HCT116 (cell line): ENCODE data around the gene NT5E. TPM values are rescaled to one million over a fixed set of nuclear protein-coding genes. Genes with fewer than 3 reads are reported as not detected.

ENCODE experiments used
- ATAC-seq: fragments of 200-7000 bp; cut with Tn5 transposase; 2 replicates; pipeline ENCODE4 v1.9.1; 2020; ENCODE audit warnings: mild to moderate bottlenecking, moderate library complexity
- BruUV-seq: library from RNA; stranded (reverse); fragments of 400-500 nt; replicated peaks from 2 replicates; lab custom pipeline; 2021; lab: Mats Ljungman, UMichigan
- CTCF ChIA-PET: fragments of 300-600 bp; sonication (Branson Sonifier 250); formaldehyde crosslinking; loops from one replicate; lab custom pipeline; 2021; ENCODE audit warnings: antibody characterized with exemption; lab: Charles Lee
- POLR2A ChIA-PET: fragments of 300-600, 350-600 bp; sonication (Branson Sonifier 250); formaldehyde crosslinking; loops from one replicate; lab custom pipeline; 2021; ENCODE audit warnings: antibody characterized with exemption; lab: Charles Lee
- RAD21 ChIA-PET, 2 experiments: fragments of 300-600 bp; sonication (Branson Sonifier 250); formaldehyde crosslinking; loops; one replicate each; lab custom pipeline; 2023; ENCODE audit warnings: low total read pairs in 2 of 2; ENCODE audit not compliant: uncharacterized antibody in 2 of 2, unreplicated experiment in 2 of 2, low non-redundant PET in 1 of 2; lab: Charles Lee
- DNase-seq: peaks from one replicate; pipeline ENCODE4 v3.0.0-alpha.2; 2010; ENCODE audit warnings: low read depth, low spot score
- H2AFZ ChIP-seq: fragments of 200-600 bp; shearing (Covaris generic), sonication (generic); 2 replicates; pipeline ENCODE4 v1.6.1; 2017; ENCODE audit warnings: low read depth, mixed run types, mixed read lengths, antibody characterized with exemption, low read length; ENCODE audit not compliant: poor library complexity, severe bottlenecking
- H3K27ac ChIP-seq: 2 replicates; pipeline ENCODE4 v1.5.1; 2012; ENCODE audit warnings: low read depth, low read length
- H3K27me3 ChIP-seq: fragments of 200-600 bp; sonication (generic); 2 replicates; pipeline ENCODE4 v1.6.1; 2016; ENCODE audit warnings: mixed run types, low read length, mixed read lengths; ENCODE audit not compliant: insufficient read depth
- H3K36me3 ChIP-seq, 2 experiments: fragments of 200-500 bp in 1 of 2; fragments of 200-600 bp in 1 of 2; sonication (Bioruptor generic) in 1 of 2; sonication (generic) in 1 of 2; 2 replicates each; pipeline versions ENCODE4 v1.5.1 to v1.6.1; 2014 to 2016; ENCODE audit warnings: low read length in 2 of 2, inconsistent platforms in 1 of 2, mixed read lengths in 1 of 2, mixed run types in 1 of 2; ENCODE audit not compliant: insufficient read depth in 2 of 2, control insufficient read depth in 1 of 2
- H3K4me1 ChIP-seq, 2 experiments: fragments of 200-600 bp in 1 of 2; sonication (generic) in 1 of 2; 2 replicates each; pipeline versions ENCODE4 v1.5.1 to v1.6.1; 2012 to 2017; ENCODE audit warnings: low read length in 2 of 2, inconsistent platforms in 1 of 2, mild to moderate bottlenecking in 1 of 2, mixed read lengths in 1 of 2, mixed run types in 1 of 2, moderate library complexity in 1 of 2; ENCODE audit not compliant: insufficient read depth in 2 of 2, control insufficient read depth in 1 of 2
- H3K4me2 ChIP-seq: fragments of 200-600 bp; sonication (generic); 2 replicates; pipeline ENCODE4 v1.6.1; 2017; ENCODE audit warnings: mixed run types, low read length, mixed read lengths
- H3K4me3 ChIP-seq, 2 experiments: fragments of 200-600 bp in 1 of 2; sonication (generic) in 1 of 2; replicated peaks in 1 of 2; 2 replicates each; pipeline ENCODE4 v1.5.1; 2011 to 2016; ENCODE audit warnings: low read length in 2 of 2, control low read depth in 1 of 2, low read depth in 1 of 2, mild to moderate bottlenecking in 1 of 2, mixed read lengths in 1 of 2, mixed run types in 1 of 2
- H3K79me2 ChIP-seq: fragments of 200-600 bp; sonication (generic); 2 replicates; pipeline ENCODE4 v1.6.1; 2017; ENCODE audit warnings: mild to moderate bottlenecking, mixed run types, low read length, moderate library complexity, mixed read lengths; ENCODE audit not compliant: insufficient read depth
- H3K9ac ChIP-seq: fragments of 200-600 bp; sonication (generic); 2 replicates; pipeline ENCODE4 v1.6.1; 2016; ENCODE audit warnings: low read length, mixed read lengths
- H3K9me2 ChIP-seq: fragments of 200-600 bp; sonication (generic), shearing (Covaris generic); 2 replicates; pipeline ENCODE4 v1.6.1; 2017; ENCODE audit warnings: mixed run types, mild to moderate bottlenecking, moderate library complexity; ENCODE audit not compliant: insufficient read depth
- H3K9me3 ChIP-seq, 2 experiments: fragments of 200-500 bp in 1 of 2; fragments of 200-600 bp in 1 of 2; sonication (Bioruptor generic) in 1 of 2; sonication (generic) in 1 of 2; 2 replicates each; pipeline ENCODE4 v1.6.1; 2014 to 2017; ENCODE audit warnings: low read length in 2 of 2, mixed read lengths in 2 of 2, inconsistent platforms in 1 of 2, low read depth in 1 of 2, mild to moderate bottlenecking in 1 of 2, mixed run types in 1 of 2, moderate library complexity in 1 of 2; ENCODE audit not compliant: control insufficient read depth in 1 of 2, insufficient read depth in 1 of 2
- H4K20me1 ChIP-seq: fragments of 200-600 bp; sonication (generic), shearing (Covaris generic); 2 replicates; pipeline ENCODE4 v1.6.1; 2017; ENCODE audit warnings: mixed run types, mild to moderate bottlenecking, moderate library complexity; ENCODE audit not compliant: insufficient read depth
- CBX3 ChIP-seq: IDR thresholded peaks from 2 replicates; pipeline ENCODE4 v1.6.1; 2012; ENCODE audit warnings: low read depth
- CEBPB ChIP-seq: IDR thresholded peaks from 2 replicates; pipeline ENCODE4 v1.6.1; 2012; ENCODE audit warnings: low read depth
- EGR1 ChIP-seq: IDR thresholded peaks from 2 replicates; pipeline ENCODE4 v1.6.1; 2012; ENCODE audit warnings: low read depth
- EZH2phosphoT487 ChIP-seq: fragments of 200-600 bp; IDR thresholded peaks from 2 replicates; pipeline ENCODE4 v1.6.1; 2018; ENCODE audit warnings: antibody characterized with exemption, borderline replicate concordance
- FOSL1 ChIP-seq: IDR thresholded peaks from 2 replicates; pipeline ENCODE4 v1.6.1; 2012; ENCODE audit warnings: low read depth
- JUND ChIP-seq: IDR thresholded peaks from 2 replicates; pipeline ENCODE4 v1.6.1; 2012
- POLR2AphosphoS5 ChIP-seq: IDR thresholded peaks from 2 replicates; pipeline ENCODE4 v1.6.1; 2011; ENCODE audit warnings: mild to moderate bottlenecking, low read depth, low read length, moderate library complexity
- RAD21 ChIP-seq: IDR thresholded peaks from 2 replicates; pipeline ENCODE4 v1.6.1; 2012; ENCODE audit warnings: low read depth, mild to moderate bottlenecking
- SIN3A ChIP-seq: IDR thresholded peaks from 2 replicates; pipeline ENCODE4 v1.6.1; 2012; ENCODE audit warnings: low read depth
- SP1 ChIP-seq: IDR thresholded peaks from 2 replicates; pipeline ENCODE4 v1.6.1; 2012; ENCODE audit warnings: low read depth
- SRF ChIP-seq: IDR thresholded peaks from 2 replicates; pipeline ENCODE4 v1.6.1; 2012; ENCODE audit warnings: low read depth
- TCF7L2 ChIP-seq: IDR thresholded peaks from 2 replicates; pipeline ENCODE4 v1.7.0; 2011; ENCODE audit warnings: borderline replicate concordance, inconsistent platforms; ENCODE audit not compliant: insufficient read depth, insufficient read length; ENCODE audit errors: extremely low read depth
- YY1 ChIP-seq: IDR thresholded peaks from 2 replicates; pipeline ENCODE4 v1.6.1; 2011; ENCODE audit warnings: low read length, low read depth, moderate library complexity, mild to moderate bottlenecking; ENCODE audit not compliant: insufficient replicate concordance; ENCODE audit errors: extremely low read depth
- ZFX ChIP-seq: fragments of 450-650 bp; IDR thresholded peaks from 2 replicates; pipeline ENCODE4 v1.6.1; 2017
- ZNF274 ChIP-seq: fragments of 200-500 bp; sonication (Bioruptor generic); IDR thresholded peaks from 2 replicates; pipeline ENCODE4 v1.6.1; 2014; ENCODE audit warnings: mild to moderate bottlenecking, low read depth, low read length, inconsistent platforms
- intact Hi-C: fragments of 100-400 bp; cut with micrococcal nuclease; formaldehyde crosslinking; loops from 2 replicates; pipeline ENCODE4 v1.10.0; 2022
- total RNA-seq: library from RNA; stranded (reverse); gene quantifications from one replicate; pipeline ENCODE4 v1.2.1, GENCODE V29; 2021; ENCODE audit not compliant: unreplicated experiment
- TF ChIP-seq, protein P1 (sequence below): IDR thresholded peaks from 2 replicates; pipeline ENCODE4 v1.6.1; 2011; ENCODE audit warnings: mild to moderate bottlenecking, low read length, moderate library complexity; ENCODE audit not compliant: insufficient replicate concordance; ENCODE audit errors: extremely low read depth
- TF ChIP-seq, protein P2 (sequence below): IDR thresholded peaks from 2 replicates; pipeline ENCODE4 v1.6.1; 2012; ENCODE audit warnings: low read depth
- TF ChIP-seq, protein P3 (sequence below): IDR thresholded peaks from 2 replicates; pipeline ENCODE4 v1.6.1; 2012
- TF ChIP-seq, protein P4 (sequence below), 3 experiments: fragments of 200-600 bp in 1 of 3; sonication (generic) in 1 of 3; IDR thresholded peaks in 2 of 3; conservative IDR thresholded peaks in 1 of 3; 2 replicates each; pipeline ENCODE4 v1.5.1; 2012 to 2017; ENCODE audit warnings: low read depth in 2 of 3, low read length in 2 of 3, antibody characterized with exemption in 1 of 3, borderline replicate concordance in 1 of 3, control low read depth in 1 of 3, mild to moderate bottlenecking in 1 of 3, mixed read lengths in 1 of 3, mixed run types in 1 of 3, moderate library complexity in 1 of 3; ENCODE audit not compliant: insufficient read depth in 1 of 3
- TF ChIP-seq, protein P5 (sequence below): IDR thresholded peaks from 2 replicates; pipeline ENCODE4 v1.6.1; 2012

The NT5E gene
- total RNA-seq, 1 experiment from 2014 or later: 68.2 TPM

DNA sequence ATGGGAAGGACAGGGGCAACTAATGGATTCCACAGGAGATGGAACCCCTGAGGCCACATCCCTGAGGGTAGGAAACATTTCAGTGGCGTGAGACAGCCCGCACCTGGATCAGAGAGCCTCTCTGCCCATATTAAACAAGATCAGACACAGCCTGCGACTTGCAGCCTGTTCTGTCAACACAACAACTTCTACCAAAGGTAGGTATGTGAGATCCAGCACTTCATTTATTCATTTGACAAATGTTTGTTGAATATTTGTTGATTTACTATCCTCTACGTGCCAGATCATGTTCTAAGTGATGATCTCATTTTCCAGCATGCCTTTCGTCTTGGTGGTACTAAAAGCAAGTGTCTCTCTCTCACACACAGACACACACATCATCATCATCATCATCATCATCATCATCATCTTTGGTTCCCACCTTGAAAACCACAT, 43.2 kb upstream of the NT5E start:
- H3K4me3 ChIP-seq: no peak overlapping the region
- no peak overlapping the region for H3K27ac ChIP-seq
- no peaks in the 10 kb centered on the region for H4K20me1 ChIP-seq
- no TSS peak for BruUV-seq
- H3K9me3 ChIP-seq: no peaks in the 10 kb centered on the region
- H3K9me2 ChIP-seq: no peaks in the 10 kb centered on the region
- no peak overlapping the region for H3K4me2 ChIP-seq
- ChIA-PET CTCF (no interaction called here), RAD21 (no interaction called here), POLR2A (no interaction called here)
- intact Hi-C loops: no loop called here
- H2AFZ ChIP-seq: no peak overlapping the region
- no peak overlapping the region for H3K9ac ChIP-seq
- DNase-seq: no peak
- no peaks in the 10 kb centered on the region for H3K27me3 ChIP-seq
- no peaks in the 10 kb centered on the region for H3K79me2 ChIP-seq
- no peak for TF ChIP-seq SIN3A
- TF ChIP-seq, protein P1, sequence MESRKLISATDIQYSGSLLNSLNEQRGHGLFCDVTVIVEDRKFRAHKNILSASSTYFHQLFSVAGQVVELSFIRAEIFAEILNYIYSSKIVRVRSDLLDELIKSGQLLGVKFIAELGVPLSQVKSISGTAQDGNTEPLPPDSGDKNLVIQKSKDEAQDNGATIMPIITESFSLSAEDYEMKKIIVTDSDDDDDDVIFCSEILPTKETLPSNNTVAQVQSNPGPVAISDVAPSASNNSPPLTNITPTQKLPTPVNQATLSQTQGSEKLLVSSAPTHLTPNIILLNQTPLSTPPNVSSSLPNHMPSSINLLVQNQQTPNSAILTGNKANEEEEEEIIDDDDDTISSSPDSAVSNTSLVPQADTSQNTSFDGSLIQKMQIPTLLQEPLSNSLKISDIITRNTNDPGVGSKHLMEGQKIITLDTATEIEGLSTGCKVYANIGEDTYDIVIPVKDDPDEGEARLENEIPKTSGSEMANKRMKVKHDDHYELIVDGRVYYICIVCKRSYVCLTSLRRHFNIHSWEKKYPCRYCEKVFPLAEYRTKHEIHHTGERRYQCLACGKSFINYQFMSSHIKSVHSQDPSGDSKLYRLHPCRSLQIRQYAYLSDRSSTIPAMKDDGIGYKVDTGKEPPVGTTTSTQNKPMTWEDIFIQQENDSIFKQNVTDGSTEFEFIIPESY: no peak
- no peak for TF ChIP-seq TCF7L2
- no peak for TF ChIP-seq CBX3
- TF ChIP-seq, protein P2, sequence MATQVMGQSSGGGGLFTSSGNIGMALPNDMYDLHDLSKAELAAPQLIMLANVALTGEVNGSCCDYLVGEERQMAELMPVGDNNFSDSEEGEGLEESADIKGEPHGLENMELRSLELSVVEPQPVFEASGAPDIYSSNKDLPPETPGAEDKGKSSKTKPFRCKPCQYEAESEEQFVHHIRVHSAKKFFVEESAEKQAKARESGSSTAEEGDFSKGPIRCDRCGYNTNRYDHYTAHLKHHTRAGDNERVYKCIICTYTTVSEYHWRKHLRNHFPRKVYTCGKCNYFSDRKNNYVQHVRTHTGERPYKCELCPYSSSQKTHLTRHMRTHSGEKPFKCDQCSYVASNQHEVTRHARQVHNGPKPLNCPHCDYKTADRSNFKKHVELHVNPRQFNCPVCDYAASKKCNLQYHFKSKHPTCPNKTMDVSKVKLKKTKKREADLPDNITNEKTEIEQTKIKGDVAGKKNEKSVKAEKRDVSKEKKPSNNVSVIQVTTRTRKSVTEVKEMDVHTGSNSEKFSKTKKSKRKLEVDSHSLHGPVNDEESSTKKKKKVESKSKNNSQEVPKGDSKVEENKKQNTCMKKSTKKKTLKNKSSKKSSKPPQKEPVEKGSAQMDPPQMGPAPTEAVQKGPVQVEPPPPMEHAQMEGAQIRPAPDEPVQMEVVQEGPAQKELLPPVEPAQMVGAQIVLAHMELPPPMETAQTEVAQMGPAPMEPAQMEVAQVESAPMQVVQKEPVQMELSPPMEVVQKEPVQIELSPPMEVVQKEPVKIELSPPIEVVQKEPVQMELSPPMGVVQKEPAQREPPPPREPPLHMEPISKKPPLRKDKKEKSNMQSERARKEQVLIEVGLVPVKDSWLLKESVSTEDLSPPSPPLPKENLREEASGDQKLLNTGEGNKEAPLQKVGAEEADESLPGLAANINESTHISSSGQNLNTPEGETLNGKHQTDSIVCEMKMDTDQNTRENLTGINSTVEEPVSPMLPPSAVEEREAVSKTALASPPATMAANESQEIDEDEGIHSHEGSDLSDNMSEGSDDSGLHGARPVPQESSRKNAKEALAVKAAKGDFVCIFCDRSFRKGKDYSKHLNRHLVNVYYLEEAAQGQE: no peak
- TF ChIP-seq, protein P3, sequence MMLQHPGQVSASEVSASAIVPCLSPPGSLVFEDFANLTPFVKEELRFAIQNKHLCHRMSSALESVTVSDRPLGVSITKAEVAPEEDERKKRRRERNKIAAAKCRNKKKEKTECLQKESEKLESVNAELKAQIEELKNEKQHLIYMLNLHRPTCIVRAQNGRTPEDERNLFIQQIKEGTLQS: no peak
- TF ChIP-seq ZNF274: no peak
- TF ChIP-seq, protein P4, sequence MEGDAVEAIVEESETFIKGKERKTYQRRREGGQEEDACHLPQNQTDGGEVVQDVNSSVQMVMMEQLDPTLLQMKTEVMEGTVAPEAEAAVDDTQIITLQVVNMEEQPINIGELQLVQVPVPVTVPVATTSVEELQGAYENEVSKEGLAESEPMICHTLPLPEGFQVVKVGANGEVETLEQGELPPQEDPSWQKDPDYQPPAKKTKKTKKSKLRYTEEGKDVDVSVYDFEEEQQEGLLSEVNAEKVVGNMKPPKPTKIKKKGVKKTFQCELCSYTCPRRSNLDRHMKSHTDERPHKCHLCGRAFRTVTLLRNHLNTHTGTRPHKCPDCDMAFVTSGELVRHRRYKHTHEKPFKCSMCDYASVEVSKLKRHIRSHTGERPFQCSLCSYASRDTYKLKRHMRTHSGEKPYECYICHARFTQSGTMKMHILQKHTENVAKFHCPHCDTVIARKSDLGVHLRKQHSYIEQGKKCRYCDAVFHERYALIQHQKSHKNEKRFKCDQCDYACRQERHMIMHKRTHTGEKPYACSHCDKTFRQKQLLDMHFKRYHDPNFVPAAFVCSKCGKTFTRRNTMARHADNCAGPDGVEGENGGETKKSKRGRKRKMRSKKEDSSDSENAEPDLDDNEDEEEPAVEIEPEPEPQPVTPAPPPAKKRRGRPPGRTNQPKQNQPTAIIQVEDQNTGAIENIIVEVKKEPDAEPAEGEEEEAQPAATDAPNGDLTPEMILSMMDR (IDR thresholded peaks at IDR 0.05 in 2 of 3, conservative IDR thresholded peaks at IDR 0.05 in 1 of 3; ENCODE audit: borderline replicate concordance in 1 of 3, insufficient read depth in 1 of 3, low read depth in 2 of 3, low read length in 2 of 3): no peak
- no peak for TF ChIP-seq ZFX
- TF ChIP-seq EZH2phosphoT487: no peak
- no peak for TF ChIP-seq EGR1
- no peak for TF ChIP-seq CEBPB
- TF ChIP-seq SP1: no peak
- no peak for TF ChIP-seq FOSL1
- TF ChIP-seq POLR2AphosphoS5: no peak
- TF ChIP-seq SRF: no peak
- no peak for TF ChIP-seq YY1
- TF ChIP-seq, protein P5, sequence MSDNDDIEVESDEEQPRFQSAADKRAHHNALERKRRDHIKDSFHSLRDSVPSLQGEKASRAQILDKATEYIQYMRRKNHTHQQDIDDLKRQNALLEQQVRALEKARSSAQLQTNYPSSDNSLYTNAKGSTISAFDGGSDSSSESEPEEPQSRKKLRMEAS: no peak
- TF ChIP-seq JUND: no peak
- TF ChIP-seq RAD21: no peak
- TF ChIP-seq, all 23 proteins: peak for 0
- no peak for ATAC-seq
- Histone ChIP-seq H3K4me1 (peaks cover 24 to 57% of the 10 kb centered on the region in 2 experiments), H3K36me3 (no peaks in the 10 kb centered on the region)
